GM12801 (cell line): ENCODE data around the gene ATP6AP1.

ENCODE experiments used
- CTCF ChIP-seq: IDR thresholded peaks from one replicate; pipeline ENCODE4 v1.5.1; 2011; ENCODE audit warnings: control low read depth; ENCODE audit not compliant: insufficient read length; ENCODE audit errors: extremely low read depth

ATP6AP1 gene

GRCh38 chrX:154458116-154458953 is 29.9 kb downstream of the ATP6AP1 start, which contains the start of gene PLXNA3:
Gene PLXNA3 (plus strand): TSS chrX:154458281. CDS start chrX:154460184, 1,903 bp downstream.
- TF ChIP-seq CTCF: no peak

DNA sequence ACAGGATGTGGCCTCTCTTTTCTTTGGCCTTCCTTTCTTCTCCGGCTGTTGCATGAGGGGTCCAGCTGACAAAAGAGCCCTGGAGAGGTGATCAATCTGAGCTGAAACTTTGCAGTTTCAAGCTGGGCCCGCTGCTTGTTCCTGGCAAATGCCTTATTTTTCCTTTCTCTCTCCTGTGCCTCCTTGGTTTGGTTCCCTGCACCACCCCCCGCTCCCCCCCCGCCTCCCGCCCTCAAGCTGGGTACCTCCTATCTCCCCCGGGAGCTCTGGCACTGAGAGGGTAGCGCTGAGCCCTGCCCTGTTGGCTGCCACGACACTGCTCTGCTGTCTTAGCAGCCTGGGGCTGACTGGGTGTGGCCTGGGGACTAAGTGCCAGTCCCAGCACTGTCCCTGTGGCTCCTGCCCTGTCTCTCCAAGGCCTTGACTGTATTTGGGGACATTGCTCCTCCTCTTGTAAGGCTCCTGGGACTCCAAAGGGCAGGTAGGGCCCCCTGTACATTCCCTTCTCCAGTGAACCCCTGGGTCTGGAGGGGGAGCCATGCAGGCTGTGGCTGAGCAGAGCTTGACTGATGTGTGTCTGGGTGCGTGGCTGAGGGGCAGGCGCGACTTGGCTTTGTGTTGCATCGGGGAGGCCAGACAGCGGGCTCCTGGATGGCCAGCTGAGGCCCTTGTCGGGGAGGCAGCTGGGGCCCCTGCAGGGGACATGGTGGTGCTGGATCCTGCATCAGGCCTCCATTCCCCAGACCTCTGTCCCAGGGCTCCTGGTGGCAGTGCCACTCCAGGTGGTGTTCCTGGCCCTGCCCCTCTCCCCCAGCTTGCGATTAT is 30.7 kb downstream of the ATP6AP1 start:
- TF ChIP-seq CTCF: no peak

DNA sequence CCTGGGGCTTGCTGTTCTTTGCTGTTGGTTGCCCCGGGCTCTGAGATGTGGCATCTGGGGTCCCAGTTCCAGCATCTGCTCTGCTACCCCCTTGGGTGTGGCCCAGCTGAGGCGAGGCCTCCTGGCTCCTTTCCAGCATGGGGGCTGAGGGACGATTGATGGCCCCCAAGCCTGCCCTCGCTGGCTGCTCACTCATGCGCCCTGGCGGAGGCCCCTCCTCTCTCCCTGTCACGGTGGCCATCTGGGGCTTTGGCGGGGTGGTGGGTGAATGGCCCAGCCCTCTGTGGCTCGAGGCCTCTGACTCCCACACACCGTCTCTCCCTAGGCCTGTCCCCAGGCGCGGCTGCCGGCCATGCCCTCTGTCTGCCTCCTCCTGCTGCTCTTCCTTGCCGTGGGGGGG is 31.4 kb downstream of the ATP6AP1 start:
- no peak for TF ChIP-seq CTCF

DNA sequence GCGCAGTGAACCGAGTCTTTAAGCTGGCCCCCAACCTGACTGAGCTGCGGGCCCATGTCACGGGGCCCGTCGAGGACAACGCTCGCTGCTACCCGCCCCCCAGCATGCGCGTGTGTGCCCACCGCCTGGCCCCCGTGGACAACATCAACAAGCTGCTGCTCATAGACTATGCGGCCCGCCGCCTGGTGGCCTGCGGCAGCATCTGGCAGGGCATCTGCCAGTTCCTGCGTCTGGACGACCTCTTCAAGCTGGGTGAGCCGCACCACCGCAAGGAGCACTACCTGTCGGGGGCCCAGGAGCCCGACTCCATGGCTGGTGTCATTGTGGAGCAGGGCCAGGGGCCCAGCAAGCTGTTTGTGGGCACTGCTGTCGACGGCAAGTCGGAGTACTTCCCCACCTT is 31.8 kb downstream of the ATP6AP1 start:
- no peak for TF ChIP-seq CTCF

DNA sequence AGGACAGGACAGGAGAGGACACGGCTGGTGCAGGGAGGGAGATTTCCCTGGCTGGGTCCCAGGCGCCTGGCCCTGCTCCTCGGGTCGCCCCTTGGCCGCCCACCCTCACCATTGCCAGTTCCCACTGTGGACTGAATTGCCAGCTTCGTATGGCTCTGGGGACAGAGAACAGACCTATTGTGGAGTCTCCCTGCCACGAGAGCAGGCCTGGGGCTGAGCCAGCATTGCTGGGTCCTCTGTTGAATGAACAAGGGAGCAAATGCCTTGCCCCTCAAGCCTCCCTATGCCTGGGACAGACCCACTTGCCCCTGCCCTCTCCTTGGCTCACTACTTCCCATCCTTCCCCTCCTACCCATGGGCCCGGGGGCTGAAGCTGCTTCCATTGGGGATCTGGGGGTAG is 33.9 kb downstream of the ATP6AP1 start:
- no peak for TF ChIP-seq CTCF

GRCh38 chrX:154463611-154464220 is 35.2 kb downstream of the ATP6AP1 start:
- no peak for TF ChIP-seq CTCF

- no peak for TF ChIP-seq CTCF
These were observed 36.4 kb downstream of the ATP6AP1 start for GRCh38 chrX:154464806-154465365.
